ENCODE measurements around the gene CACFD1. TPM values are rescaled to one million over a fixed set of nuclear protein-coding genes. Genes with fewer than 3 reads are reported as not detected.

The CACFD1 gene
- total RNA-seq, 2 experiments from 2014 or later = 16.7 to 17.2 TPM

GRCh38 chr9:133420392-133420827, 39.4 kb upstream of the CACFD1 start:
- Histone ChIP-seq H3K4me1 (ENCODE audit: insufficient read depth, low read length, poor library complexity, severe bottlenecking) (peaks cover 47% of the 10 kb centered on the region), H3K9me3 (ENCODE audit: low read length) (no peaks in the 10 kb centered on the region), H3K79me2 (ENCODE audit: insufficient read depth, low read depth, low read length) (peaks cover 28% of the 10 kb centered on the region), H3K9me2 (ENCODE audit: insufficient read depth, low read length) (no peaks in the 10 kb centered on the region), H4K20me1 (ENCODE audit: insufficient read depth, low read length) (0 out of 2 replicates have a peak, but pooled peaks cover 5% of the 10 kb centered on the region), H3K4me3 (ENCODE audit: low read depth, low read length, poor library complexity, severe bottlenecking) (peak overlapping the region; percentile 47), H3K36me3 (ENCODE audit: insufficient read depth, low read length) (peaks cover 14% of the 10 kb centered on the region; the same call in 1 of the 2 replicates), H3K27ac (ENCODE audit: low read depth, low read length, poor library complexity, severe bottlenecking) (peak overlapping the region; percentile 62), H2AFZ (ENCODE audit: low read length) (peak overlapping the region; percentile 40; the same call in 1 of the 2 replicates), H3K4me2 (ENCODE audit: low read length) (peak overlapping the region; percentile 73)
- ChIA-PET CTCF (ENCODE audit: unreplicated experiment) (no interaction called here), POLR2A (no interaction called here)
- no peak for TF ChIP-seq EZH2phosphoT487 (IDR thresholded peaks at IDR 0.05; ENCODE audit: borderline replicate concordance, low read depth, low read length)
- TF ChIP-seq, protein P1, sequence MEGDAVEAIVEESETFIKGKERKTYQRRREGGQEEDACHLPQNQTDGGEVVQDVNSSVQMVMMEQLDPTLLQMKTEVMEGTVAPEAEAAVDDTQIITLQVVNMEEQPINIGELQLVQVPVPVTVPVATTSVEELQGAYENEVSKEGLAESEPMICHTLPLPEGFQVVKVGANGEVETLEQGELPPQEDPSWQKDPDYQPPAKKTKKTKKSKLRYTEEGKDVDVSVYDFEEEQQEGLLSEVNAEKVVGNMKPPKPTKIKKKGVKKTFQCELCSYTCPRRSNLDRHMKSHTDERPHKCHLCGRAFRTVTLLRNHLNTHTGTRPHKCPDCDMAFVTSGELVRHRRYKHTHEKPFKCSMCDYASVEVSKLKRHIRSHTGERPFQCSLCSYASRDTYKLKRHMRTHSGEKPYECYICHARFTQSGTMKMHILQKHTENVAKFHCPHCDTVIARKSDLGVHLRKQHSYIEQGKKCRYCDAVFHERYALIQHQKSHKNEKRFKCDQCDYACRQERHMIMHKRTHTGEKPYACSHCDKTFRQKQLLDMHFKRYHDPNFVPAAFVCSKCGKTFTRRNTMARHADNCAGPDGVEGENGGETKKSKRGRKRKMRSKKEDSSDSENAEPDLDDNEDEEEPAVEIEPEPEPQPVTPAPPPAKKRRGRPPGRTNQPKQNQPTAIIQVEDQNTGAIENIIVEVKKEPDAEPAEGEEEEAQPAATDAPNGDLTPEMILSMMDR (conservative IDR thresholded peaks at IDR 0.05; ENCODE audit: low read length) = no peak
- intact Hi-C loops (cut with micrococcal nuclease; ENCODE audit: unreplicated experiment) = no loop called here
- DNase-seq (ENCODE audit: low spot score) = peak; percentile 90
- BruUV-seq (replicated peaks) = no TSS peak

GRCh38 chr9:133421615-133422542, 37.9 kb upstream of the CACFD1 start, which contains the start of gene ADAMTS13:
Gene ADAMTS13 (plus strand): TSS chr9:133422367. CDS start chr9:133422444, 77 bp downstream.
- intact Hi-C loops (cut with micrococcal nuclease; ENCODE audit: unreplicated experiment) = no loop called here
- Histone ChIP-seq H3K36me3 (ENCODE audit: insufficient read depth, low read length) (no peaks in the 10 kb centered on the region), H3K9me3 (ENCODE audit: low read length) (no peaks in the 10 kb centered on the region), H4K20me1 (ENCODE audit: insufficient read depth, low read length) (no peaks in the 10 kb centered on the region), H3K27ac (ENCODE audit: low read depth, low read length, poor library complexity, severe bottlenecking) (peak within 1 kb of the TSS; percentile 62), H3K4me2 (ENCODE audit: low read length) (no peak within 1 kb of the TSS; the same call in 1 of the 2 replicates), H2AFZ (ENCODE audit: low read length) (peak within 1 kb of the TSS; percentile 52), H3K4me1 (ENCODE audit: insufficient read depth, low read length, poor library complexity, severe bottlenecking) (peaks cover 33% of the 10 kb centered on the region), H3K79me2 (ENCODE audit: insufficient read depth, low read depth, low read length) (peaks cover 13% of the 10 kb centered on the region), H3K9me2 (ENCODE audit: insufficient read depth, low read length) (no peaks in the 10 kb centered on the region), H3K4me3 (ENCODE audit: low read depth, low read length, poor library complexity, severe bottlenecking) (no peak within 1 kb of the TSS)
- TF ChIP-seq, protein P1 (conservative IDR thresholded peaks at IDR 0.05; ENCODE audit: low read length) = peak; percentile 67
- TF ChIP-seq EZH2phosphoT487 (IDR thresholded peaks at IDR 0.05; ENCODE audit: borderline replicate concordance, low read depth, low read length) = no peak
- ChIA-PET CTCF (ENCODE audit: unreplicated experiment) (no interaction called here), POLR2A (no interaction called here)
- no TSS peak for BruUV-seq (replicated peaks)
- peak; percentile 59 for DNase-seq (ENCODE audit: low spot score)

- no peaks in the 10 kb centered on the region for H3K9me2 ChIP-seq (ENCODE audit: insufficient read depth, low read length)
- no peaks in the 10 kb centered on the region for H3K9me3 ChIP-seq (ENCODE audit: low read length)
- DNase-seq (ENCODE audit: low spot score) = no peak
- peaks cover 33% of the 10 kb centered on the region for H3K4me1 ChIP-seq (ENCODE audit: insufficient read depth, low read length, poor library complexity, severe bottlenecking)
- ChIA-PET CTCF (ENCODE audit: unreplicated experiment) (no interaction called here), POLR2A (no interaction called here)
- peaks cover 4% of the 10 kb centered on the region; the same call in 1 of the 2 replicates for H3K79me2 ChIP-seq (ENCODE audit: insufficient read depth, low read depth, low read length)
- BruUV-seq (replicated peaks) = no TSS peak
- TF ChIP-seq, protein P1 (conservative IDR thresholded peaks at IDR 0.05; ENCODE audit: low read length) = no peak
- no peaks in the 10 kb centered on the region for H4K20me1 ChIP-seq (ENCODE audit: insufficient read depth, low read length)
- H3K4me2 ChIP-seq (ENCODE audit: low read length) = no peak overlapping the region
- no peak overlapping the region for H3K27ac ChIP-seq (ENCODE audit: low read depth, low read length, poor library complexity, severe bottlenecking)
- no peak overlapping the region for H3K4me3 ChIP-seq (ENCODE audit: low read depth, low read length, poor library complexity, severe bottlenecking)
- no peaks in the 10 kb centered on the region for H3K36me3 ChIP-seq (ENCODE audit: insufficient read depth, low read length)
- intact Hi-C loops (cut with micrococcal nuclease; ENCODE audit: unreplicated experiment) = no loop called here
- no peak overlapping the region for H2AFZ ChIP-seq (ENCODE audit: low read length)
Measured at GRCh38 chr9:133423216-133423615, 36.6 kb upstream of the CACFD1 start.

All from OCI-LY7 (cell line).